IMR-90 (cell line): ENCODE data around the gene LEUTX. TPM values are rescaled to one million over a fixed set of nuclear protein-coding genes. Genes with fewer than 3 reads are reported as not detected.
"Not testable (repeated sequence)": the region's sequence is repeated elsewhere in the genome, so short reads cannot be mapped to it uniquely, and the experiment has no call there.

Experiments
- ATAC-seq: fragments of 200-7000 bp; cut with Tn5 transposase; 2 replicates; pipeline ENCODE4 v1.9.1; 2020; ENCODE audit warnings: low read depth, mild to moderate bottlenecking, moderate library complexity
- BruUV-seq: library from RNA; stranded (reverse); fragments of 400-500 nt; replicated peaks from 2 replicates; lab custom pipeline; 2021; lab: Mats Ljungman, UMichigan
- CTCF ChIA-PET: fragments of 300-600 bp; formaldehyde crosslinking; extraction: SDS; loops from one replicate; lab custom pipeline; 2021; ENCODE audit warnings: antibody characterized with exemption; lab: Yijun Ruan, JAX
- POLR2A ChIA-PET: fragments of 300-600 bp; sonication (Branson Sonifier 250); formaldehyde crosslinking; loops from one replicate; lab custom pipeline; 2022; ENCODE audit warnings: antibody characterized with exemption; ENCODE audit not compliant: unreplicated experiment; lab: Charles Lee
- DNase-seq: peaks from one replicate; pipeline ENCODE4 v3.0.0; 2013
- H2AFZ ChIP-seq: replicated peaks from 2 replicates; pipeline ENCODE3; 2013; ENCODE audit warnings: low read length, mild to moderate bottlenecking; ENCODE audit not compliant: poor library complexity
- H2AK5ac ChIP-seq: 2 replicates; pipeline ENCODE4 v1.6.1; 2013; ENCODE audit warnings: low read depth, low read length, inconsistent platforms
- H2AK9ac ChIP-seq: replicated peaks from 2 replicates; pipeline ENCODE3; 2013; ENCODE audit warnings: mild to moderate bottlenecking, low read depth, low read length, moderate library complexity; ENCODE audit not compliant: poor library complexity
- H2BK120ac ChIP-seq: 2 replicates; pipeline ENCODE4 v1.6.1; 2013; ENCODE audit warnings: low read depth, low read length, inconsistent platforms
- H2BK15ac ChIP-seq: 3 replicates; pipeline ENCODE4 v1.6.1; 2013; ENCODE audit warnings: low read depth, low read length, inconsistent platforms
- H2BK20ac ChIP-seq: 2 replicates; pipeline ENCODE4 v1.6.1; 2013; ENCODE audit warnings: low read depth, mild to moderate bottlenecking, inconsistent platforms, low read length, moderate library complexity
- H2BK5ac ChIP-seq: 2 replicates; pipeline ENCODE4 v1.6.1; 2013; ENCODE audit warnings: mild to moderate bottlenecking, low read depth, low read length, inconsistent platforms; ENCODE audit not compliant: poor library complexity, severe bottlenecking
- H3K14ac ChIP-seq: replicated peaks from 2 replicates; pipeline ENCODE4 v1.6.1; 2013; ENCODE audit warnings: low read depth, low read length, inconsistent platforms
- H3K18ac ChIP-seq: 2 replicates; pipeline ENCODE4 v1.6.1; 2013; ENCODE audit warnings: low read depth, low read length, control low read depth
- H3K23ac ChIP-seq: 2 replicates; pipeline ENCODE4 v1.6.1; 2013; ENCODE audit warnings: low read depth, low read length, inconsistent platforms
- H3K27ac ChIP-seq: 2 replicates; pipeline ENCODE4 v1.5.1; 2013; ENCODE audit warnings: mild to moderate bottlenecking, control low read depth, low read length; ENCODE audit not compliant: insufficient read depth
- H3K27me3 ChIP-seq: 2 replicates; pipeline ENCODE4 v1.6.1; 2013; ENCODE audit warnings: low read length; ENCODE audit not compliant: control insufficient read depth, insufficient read depth
- H3K36me3 ChIP-seq: 2 replicates; pipeline ENCODE4 v1.6.1; 2013; ENCODE audit warnings: low read length, mixed read lengths; ENCODE audit not compliant: control insufficient read depth, insufficient read depth
- H3K4ac ChIP-seq: 2 replicates; pipeline ENCODE4 v1.6.1; 2013; ENCODE audit warnings: low read depth, low read length, inconsistent platforms
- H3K4me1 ChIP-seq: 2 replicates; pipeline ENCODE4 v1.6.1; 2013; ENCODE audit warnings: low read length, mixed read lengths; ENCODE audit not compliant: control insufficient read depth, insufficient read depth
- H3K4me2 ChIP-seq: 2 replicates; pipeline ENCODE4 v1.6.1; 2013; ENCODE audit warnings: low read depth, mild to moderate bottlenecking, control low read depth, low read length, moderate library complexity
- H3K4me3 ChIP-seq: 2 replicates; pipeline ENCODE4 v1.5.1; 2013; ENCODE audit warnings: low read depth, mild to moderate bottlenecking, control low read depth, low read length, moderate library complexity; ENCODE audit not compliant: insufficient read depth
- H3K56ac ChIP-seq: 2 replicates; pipeline ENCODE4 v1.6.1; 2013; ENCODE audit warnings: low read length, inconsistent platforms; ENCODE audit not compliant: insufficient read depth; ENCODE audit errors: extremely low read depth
- H3K79me1 ChIP-seq, 2 experiments: 2 replicates each; pipeline ENCODE4 v1.6.1; 2013; ENCODE audit warnings: low read length in 2 of 2, inconsistent platforms in 1 of 2, low read depth in 1 of 2
- H3K9ac ChIP-seq: 2 replicates; pipeline ENCODE4 v1.6.1; 2013; ENCODE audit warnings: low read depth, low read length, control low read depth
- H3K9me1 ChIP-seq: 2 replicates; pipeline ENCODE4 v1.6.1; 2013; ENCODE audit warnings: low read length, inconsistent platforms; ENCODE audit not compliant: insufficient read depth
- H3K9me3 ChIP-seq: 2 replicates; pipeline ENCODE4 v1.6.1; 2013; ENCODE audit warnings: low read length; ENCODE audit not compliant: control insufficient read depth, insufficient read depth
- H4K20me1 ChIP-seq: 2 replicates; pipeline ENCODE4 v1.6.1; 2013; ENCODE audit warnings: low read length, inconsistent platforms; ENCODE audit not compliant: insufficient read depth
- H4K5ac ChIP-seq: 2 replicates; pipeline ENCODE4 v1.6.1; 2013; ENCODE audit warnings: mild to moderate bottlenecking, low read depth, low read length, control low read depth
- H4K8ac ChIP-seq, 2 experiments: 2 replicates each; pipeline ENCODE4 v1.6.1; 2013; ENCODE audit warnings: low read depth in 2 of 2, low read length in 2 of 2, control low read depth in 1 of 2, inconsistent platforms in 1 of 2
- H4K91ac ChIP-seq: 2 replicates; pipeline ENCODE4 v1.6.1; 2013; ENCODE audit warnings: low read depth, low read length, inconsistent platforms; ENCODE audit not compliant: insufficient read depth
- WGBS, 2 experiments: methylation state at CpG; one replicate each; pipeline versions ENCODE4 v1.1.5 to v1.1.7; 2013; ENCODE audit warnings: missing lambda C conversion rate in 2 of 2; ENCODE audit not compliant: insufficient read length in 1 of 2; ENCODE audit errors: extremely low coverage in 2 of 2; 5-methylcytosine and 5-hydroxymethylcytosine counted together
- dilution Hi-C: fragments of 300-500 bp; cut with HindIII; formaldehyde crosslinking; loops from one replicate; pipeline ENCODE4 v1.14.3; 2018; ENCODE audit warnings: low sequenced_read_pairs; ENCODE audit not compliant: unreplicated experiment
- in situ Hi-C: fragments of 300-500 bp; cut with MboI; formaldehyde crosslinking; loops from 3 replicates; pipeline ENCODE4 v1.14.3; 2019; ENCODE audit warnings: low sequenced_read_pairs, inconsistent platforms, mixed read lengths
- intact Hi-C: fragments of 100-400 bp; cut with micrococcal nuclease; formaldehyde crosslinking; loops from 2 replicates; pipeline ENCODE4 v1.10.0; 2022
- polyA plus RNA-seq, 3 experiments: library from polyadenylated mRNA; depleted of rRNA; stranded (reverse); fragments of >200 nt; gene quantifications; 2 replicates each; pipeline ENCODE4 v1.2.3, GENCODE V29; 2012; ENCODE audit warnings: low replicate concordance in 1 of 3
- total RNA-seq: library from RNA; depleted of rRNA; stranded (reverse); fragments of >200 nt; gene quantifications from 2 replicates; pipeline ENCODE4 v1.2.3, GENCODE V29; 2012

LEUTX gene
- total and polyA plus RNA-seq, 2 of the 4 experiments (the other 2 are of a cell fraction), result not detected

DNA sequence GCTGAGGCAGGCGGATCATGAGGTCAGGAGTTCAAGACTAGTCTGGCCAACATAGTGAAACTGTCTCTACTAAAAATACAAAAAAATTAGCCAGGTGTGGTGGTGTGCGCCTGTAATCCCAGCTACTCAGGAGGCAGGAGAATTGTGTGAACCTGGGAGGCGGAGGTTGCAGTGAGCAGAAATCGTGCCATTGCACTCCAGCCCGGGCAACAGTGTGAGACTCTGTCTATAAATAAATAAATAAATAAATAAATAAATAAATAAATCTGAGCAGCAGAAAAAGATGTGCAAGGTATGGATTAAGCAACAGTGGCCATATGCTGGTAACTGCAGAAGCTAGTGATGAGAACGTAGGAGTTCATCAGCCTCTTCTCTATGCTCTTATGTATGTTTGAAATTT is 35.5 kb downstream of the LEUTX start:
- H4K5ac ChIP-seq, H3K9me1 ChIP-seq, H4K8ac ChIP-seq, H3K4me2 ChIP-seq, H2BK20ac ChIP-seq, H2BK15ac ChIP-seq, H2AK9ac ChIP-seq, H3K4me1 ChIP-seq, H2AK5ac ChIP-seq, POLR2A ChIA-PET, BruUV-seq, DNase-seq, H4K20me1 ChIP-seq, H3K18ac ChIP-seq, H3K9ac ChIP-seq, H3K4me3 ChIP-seq, H2BK5ac ChIP-seq, H3K79me1 ChIP-seq, intact Hi-C loops, CTCF ChIA-PET, H3K23ac ChIP-seq, H2BK120ac ChIP-seq, H4K91ac ChIP-seq, H3K4ac ChIP-seq, H2AFZ ChIP-seq, H3K9me3 ChIP-seq, in situ Hi-C loops, dilution Hi-C loops, H3K14ac ChIP-seq, H3K27ac ChIP-seq, H3K27me3 ChIP-seq, ATAC-seq, H3K36me3 ChIP-seq, H3K56ac ChIP-seq: not testable (repeated sequence)
- WGBS, 2 experiments, result no CpG with 5 or more reads among the region's 6 CpGs
